ENCODE data around the gene PARD3. TPM values are rescaled to one million over a fixed set of nuclear protein-coding genes. Genes with fewer than 3 reads are reported as not detected.

Gene PARD3
- total RNA-seq, 4 donors from 2014 or later = 39.2 to 124 (median 48.0) TPM

DNA sequence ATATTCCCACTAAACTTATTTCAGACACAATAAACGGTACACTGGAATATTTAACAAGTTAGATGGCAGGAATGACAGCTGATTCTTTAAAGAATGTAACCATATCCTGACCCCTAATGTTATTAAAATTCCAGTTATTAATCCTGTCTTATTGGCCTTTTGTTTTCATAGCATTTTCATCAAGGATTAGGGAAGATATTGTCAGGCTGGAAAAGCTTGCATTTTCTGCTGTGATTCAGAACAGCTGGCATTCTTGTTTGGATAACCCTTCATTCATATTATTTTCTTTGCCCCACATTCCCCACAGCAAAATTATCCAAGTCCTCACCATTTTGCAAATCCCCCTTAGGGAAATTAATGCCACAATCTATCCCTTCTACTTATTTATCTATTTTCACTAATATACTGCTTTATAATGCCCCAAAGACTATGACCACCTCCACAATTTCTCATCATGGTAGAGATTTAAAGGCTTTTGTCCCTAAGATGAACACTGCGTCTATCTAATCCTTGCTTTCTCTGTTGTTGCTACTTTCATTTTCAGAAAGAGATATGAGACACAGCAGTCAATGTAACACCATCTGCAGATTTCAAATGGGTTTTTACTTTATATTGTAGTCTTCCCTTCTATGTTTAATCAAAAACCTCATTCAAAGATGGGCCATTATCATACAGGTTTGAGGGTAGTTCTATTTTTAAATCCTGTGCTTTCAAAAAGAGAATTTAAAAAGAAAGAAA, 475.1 kb downstream of the PARD3 start:
- peaks cover 0 to 6% (median 0%) of the 10 kb centered on the region in 3 donors for H3K36me3 ChIP-seq
- no peak for TF ChIP-seq POLR2A (IDR thresholded peaks at IDR 0.05)
- TF ChIP-seq, protein P1, sequence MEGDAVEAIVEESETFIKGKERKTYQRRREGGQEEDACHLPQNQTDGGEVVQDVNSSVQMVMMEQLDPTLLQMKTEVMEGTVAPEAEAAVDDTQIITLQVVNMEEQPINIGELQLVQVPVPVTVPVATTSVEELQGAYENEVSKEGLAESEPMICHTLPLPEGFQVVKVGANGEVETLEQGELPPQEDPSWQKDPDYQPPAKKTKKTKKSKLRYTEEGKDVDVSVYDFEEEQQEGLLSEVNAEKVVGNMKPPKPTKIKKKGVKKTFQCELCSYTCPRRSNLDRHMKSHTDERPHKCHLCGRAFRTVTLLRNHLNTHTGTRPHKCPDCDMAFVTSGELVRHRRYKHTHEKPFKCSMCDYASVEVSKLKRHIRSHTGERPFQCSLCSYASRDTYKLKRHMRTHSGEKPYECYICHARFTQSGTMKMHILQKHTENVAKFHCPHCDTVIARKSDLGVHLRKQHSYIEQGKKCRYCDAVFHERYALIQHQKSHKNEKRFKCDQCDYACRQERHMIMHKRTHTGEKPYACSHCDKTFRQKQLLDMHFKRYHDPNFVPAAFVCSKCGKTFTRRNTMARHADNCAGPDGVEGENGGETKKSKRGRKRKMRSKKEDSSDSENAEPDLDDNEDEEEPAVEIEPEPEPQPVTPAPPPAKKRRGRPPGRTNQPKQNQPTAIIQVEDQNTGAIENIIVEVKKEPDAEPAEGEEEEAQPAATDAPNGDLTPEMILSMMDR (IDR thresholded peaks at IDR 0.05) = no peak
- H3K27me3 ChIP-seq = no peaks in the 10 kb centered on the region
- H3K9me3 ChIP-seq = no peaks in the 10 kb centered on the region
- H3K4me1 ChIP-seq = no peaks in the 10 kb centered on the region
- no peak overlapping the region for H3K4me3 ChIP-seq
- no peak for DNase-seq
- no peak overlapping the region for H3K27ac ChIP-seq

DNA sequence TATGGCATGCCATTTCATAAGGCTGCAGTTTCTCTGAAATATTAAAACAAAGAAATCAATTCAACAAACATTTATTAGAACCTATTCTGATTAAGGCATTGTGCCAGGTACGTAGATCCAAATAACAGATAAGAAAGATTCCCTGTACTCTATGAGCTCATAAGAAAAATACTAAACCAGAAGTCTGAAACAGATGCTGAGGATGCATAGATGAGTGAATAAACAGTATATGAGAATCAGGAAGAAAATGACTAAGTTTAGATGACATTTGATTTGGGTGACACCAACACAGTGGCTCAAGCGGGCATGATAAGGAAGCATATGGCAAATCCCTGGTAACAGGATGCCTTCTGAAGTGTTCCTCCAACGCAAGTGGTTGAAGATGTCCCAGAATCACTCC, 477.2 kb downstream of the PARD3 start:
- no peaks in the 10 kb centered on the region for H3K27me3 ChIP-seq
- no peaks in the 10 kb centered on the region for H3K4me1 ChIP-seq
- H3K27ac ChIP-seq = no peak overlapping the region
- TF ChIP-seq POLR2A (IDR thresholded peaks at IDR 0.05) = no peak
- TF ChIP-seq, protein P1 (IDR thresholded peaks at IDR 0.05) = no peak
- H3K9me3 ChIP-seq = no peaks in the 10 kb centered on the region
- no peak overlapping the region for H3K4me3 ChIP-seq
- no peak for DNase-seq
- H3K36me3 ChIP-seq = peaks cover 0 to 6% (median 0%) of the 10 kb centered on the region in 3 donors

DNA sequence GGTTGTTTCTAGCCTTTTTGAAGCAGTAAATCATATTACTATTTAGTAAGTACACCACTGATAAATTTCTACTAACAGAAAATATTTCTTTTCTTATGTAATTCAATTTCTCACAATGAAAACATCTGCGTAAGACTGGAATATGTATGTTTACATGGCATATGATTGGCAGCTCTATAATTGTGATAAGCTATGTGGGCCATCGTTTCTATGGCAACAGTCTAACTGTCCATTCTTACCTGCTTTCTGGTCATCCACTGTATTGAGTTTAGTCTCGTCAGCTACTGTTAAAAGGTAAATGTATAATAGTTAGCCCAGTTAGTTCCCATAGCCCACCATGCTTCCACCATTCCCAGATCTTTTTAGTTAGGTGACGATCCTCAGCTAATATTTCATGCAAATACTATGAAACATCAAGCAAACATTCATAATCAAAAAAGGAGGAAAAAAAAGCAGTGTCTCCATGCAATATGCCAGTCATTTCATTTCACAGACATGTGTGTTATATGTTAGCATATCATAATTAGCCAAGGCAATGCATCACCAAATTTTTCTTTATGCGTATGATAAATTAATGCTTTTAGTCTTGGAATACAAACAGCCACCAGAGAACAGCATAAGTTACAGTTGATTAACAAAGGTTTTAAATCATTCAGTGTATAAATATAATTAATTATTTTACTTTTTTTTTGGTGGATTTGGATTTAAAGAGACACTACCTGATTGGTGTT, 479.0 kb downstream of the PARD3 start:
- Histone ChIP-seq H3K27me3 (no peaks in the 10 kb centered on the region), H3K4me3 (no peak overlapping the region), H3K27ac (no peak overlapping the region), H3K9me3 (no peaks in the 10 kb centered on the region), H3K4me1 (no peaks in the 10 kb centered on the region), H3K36me3 (peaks cover 0 to 6% (median 0%) of the 10 kb centered on the region in 3 donors)
- DNase-seq = no peak
- TF ChIP-seq, protein P1 (IDR thresholded peaks at IDR 0.05) = no peak
- no peak for TF ChIP-seq POLR2A (IDR thresholded peaks at IDR 0.05)

DNA sequence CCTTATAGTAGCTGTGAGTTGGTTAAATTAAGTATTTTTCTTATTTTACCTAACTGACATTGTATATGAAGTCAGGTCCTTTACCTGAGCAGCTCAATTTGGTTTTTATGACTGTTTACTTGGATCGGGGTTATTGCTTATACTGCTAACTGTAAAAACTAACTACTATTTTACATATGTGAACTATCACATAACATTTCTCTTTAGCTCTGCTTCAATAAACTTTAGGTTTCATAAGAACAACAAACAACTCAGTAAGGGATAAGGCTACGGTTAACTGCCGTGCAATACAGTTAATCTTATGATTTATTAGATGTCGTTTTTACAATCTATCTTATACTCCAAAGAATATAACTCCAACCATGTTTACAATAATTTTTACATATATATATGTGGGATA, 480.2 kb downstream of the PARD3 start:
- no peak for DNase-seq
- H3K9me3 ChIP-seq = no peaks in the 10 kb centered on the region
- H3K36me3 ChIP-seq = peaks cover 0 to 10% (median 0%) of the 10 kb centered on the region in 3 donors
- no peak for TF ChIP-seq POLR2A (IDR thresholded peaks at IDR 0.05)
- TF ChIP-seq, protein P1 (IDR thresholded peaks at IDR 0.05) = no peak
- H3K4me3 ChIP-seq = no peak overlapping the region
- H3K27me3 ChIP-seq = no peaks in the 10 kb centered on the region
- H3K27ac ChIP-seq = no peak overlapping the region
- no peaks in the 10 kb centered on the region for H3K4me1 ChIP-seq

DNA sequence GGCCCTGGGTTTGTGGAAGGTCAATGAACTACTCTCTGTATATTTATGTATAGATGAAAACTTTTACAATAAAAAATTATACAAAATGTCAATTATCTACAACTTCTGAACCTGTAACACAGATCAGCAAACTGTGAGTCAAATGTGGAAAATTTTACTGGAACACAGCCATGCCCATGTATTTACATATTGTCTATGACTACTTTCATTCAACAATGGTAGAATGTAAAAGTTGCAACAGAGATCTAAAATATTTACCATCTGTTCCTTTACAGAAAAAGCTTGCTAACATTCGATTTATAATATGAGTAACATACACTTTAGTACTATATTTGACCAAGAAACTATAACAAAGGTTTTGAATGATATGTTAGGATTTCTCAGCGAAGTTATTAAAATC, 481.6 kb downstream of the PARD3 start:
- Histone ChIP-seq H3K27me3 (no peaks in the 10 kb centered on the region), H3K4me1 (no peaks in the 10 kb centered on the region), H3K9me3 (no peaks in the 10 kb centered on the region), H3K27ac (no peak overlapping the region), H3K36me3 (peaks cover 0 to 10% (median 0%) of the 10 kb centered on the region in 3 donors), H3K4me3 (no peak overlapping the region)
- TF ChIP-seq, protein P1 (IDR thresholded peaks at IDR 0.05) = no peak
- TF ChIP-seq POLR2A (IDR thresholded peaks at IDR 0.05) = no peak
- no peak for DNase-seq

Data from Peyer's patch (tissue), 4 donors.